GM04504 (cell line): ENCODE data around the gene THSD7A.

Source experiments
- DNase-seq: peaks from one replicate; pipeline ENCODE4 v3.0.0-alpha.2; 2012; ENCODE audit warnings: low read depth

The THSD7A gene, protein sequence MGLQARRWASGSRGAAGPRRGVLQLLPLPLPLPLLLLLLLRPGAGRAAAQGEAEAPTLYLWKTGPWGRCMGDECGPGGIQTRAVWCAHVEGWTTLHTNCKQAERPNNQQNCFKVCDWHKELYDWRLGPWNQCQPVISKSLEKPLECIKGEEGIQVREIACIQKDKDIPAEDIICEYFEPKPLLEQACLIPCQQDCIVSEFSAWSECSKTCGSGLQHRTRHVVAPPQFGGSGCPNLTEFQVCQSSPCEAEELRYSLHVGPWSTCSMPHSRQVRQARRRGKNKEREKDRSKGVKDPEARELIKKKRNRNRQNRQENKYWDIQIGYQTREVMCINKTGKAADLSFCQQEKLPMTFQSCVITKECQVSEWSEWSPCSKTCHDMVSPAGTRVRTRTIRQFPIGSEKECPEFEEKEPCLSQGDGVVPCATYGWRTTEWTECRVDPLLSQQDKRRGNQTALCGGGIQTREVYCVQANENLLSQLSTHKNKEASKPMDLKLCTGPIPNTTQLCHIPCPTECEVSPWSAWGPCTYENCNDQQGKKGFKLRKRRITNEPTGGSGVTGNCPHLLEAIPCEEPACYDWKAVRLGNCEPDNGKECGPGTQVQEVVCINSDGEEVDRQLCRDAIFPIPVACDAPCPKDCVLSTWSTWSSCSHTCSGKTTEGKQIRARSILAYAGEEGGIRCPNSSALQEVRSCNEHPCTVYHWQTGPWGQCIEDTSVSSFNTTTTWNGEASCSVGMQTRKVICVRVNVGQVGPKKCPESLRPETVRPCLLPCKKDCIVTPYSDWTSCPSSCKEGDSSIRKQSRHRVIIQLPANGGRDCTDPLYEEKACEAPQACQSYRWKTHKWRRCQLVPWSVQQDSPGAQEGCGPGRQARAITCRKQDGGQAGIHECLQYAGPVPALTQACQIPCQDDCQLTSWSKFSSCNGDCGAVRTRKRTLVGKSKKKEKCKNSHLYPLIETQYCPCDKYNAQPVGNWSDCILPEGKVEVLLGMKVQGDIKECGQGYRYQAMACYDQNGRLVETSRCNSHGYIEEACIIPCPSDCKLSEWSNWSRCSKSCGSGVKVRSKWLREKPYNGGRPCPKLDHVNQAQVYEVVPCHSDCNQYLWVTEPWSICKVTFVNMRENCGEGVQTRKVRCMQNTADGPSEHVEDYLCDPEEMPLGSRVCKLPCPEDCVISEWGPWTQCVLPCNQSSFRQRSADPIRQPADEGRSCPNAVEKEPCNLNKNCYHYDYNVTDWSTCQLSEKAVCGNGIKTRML (N-terminal part only)

DNA sequence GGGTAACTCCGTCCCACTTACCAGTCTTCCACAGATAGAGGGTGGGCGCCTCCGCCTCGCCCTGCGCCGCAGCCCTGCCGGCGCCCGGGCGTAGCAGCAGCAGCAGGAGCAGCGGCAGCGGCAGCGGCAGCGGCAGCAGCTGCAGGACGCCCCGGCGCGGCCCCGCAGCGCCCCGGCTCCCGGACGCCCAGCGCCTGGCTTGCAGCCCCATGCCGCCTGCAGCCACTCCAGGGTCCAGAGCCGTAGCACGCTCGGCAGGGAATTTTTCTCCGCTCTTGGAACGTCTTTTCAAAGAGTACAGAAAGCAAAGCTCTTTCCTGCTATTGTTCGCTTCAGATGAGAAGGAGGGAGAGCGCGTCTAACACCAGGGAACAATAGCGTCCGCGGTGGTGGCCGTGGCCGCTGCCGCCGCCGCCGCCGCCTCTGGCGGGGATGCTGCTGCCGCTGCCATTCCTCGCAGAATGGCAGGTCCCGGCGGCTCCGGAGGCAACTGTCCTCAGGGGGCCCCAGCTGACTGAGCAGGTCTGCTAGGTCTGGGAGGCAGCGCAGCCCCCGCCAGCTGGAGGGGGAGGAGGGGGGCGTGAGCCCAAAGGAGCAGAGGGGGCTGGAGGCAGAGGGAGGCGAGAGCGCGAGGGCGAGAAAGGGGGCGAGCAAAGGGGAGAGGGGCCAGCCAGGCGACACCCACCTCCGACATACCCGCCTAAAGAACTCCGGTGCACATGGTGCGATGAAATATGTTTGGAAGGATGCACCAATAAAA, at the start of gene THSD7A:
THSD7A (minus strand) TSS at position 463 of the 760 bp plus-strand sequence; CDS start at position 211, 252 bp downstream.
- no peak for DNase-seq

- DNase-seq = no peak
These were observed 49.7 kb upstream of the THSD7A start for GRCh38 chr7:11881680-11882079.

DNA sequence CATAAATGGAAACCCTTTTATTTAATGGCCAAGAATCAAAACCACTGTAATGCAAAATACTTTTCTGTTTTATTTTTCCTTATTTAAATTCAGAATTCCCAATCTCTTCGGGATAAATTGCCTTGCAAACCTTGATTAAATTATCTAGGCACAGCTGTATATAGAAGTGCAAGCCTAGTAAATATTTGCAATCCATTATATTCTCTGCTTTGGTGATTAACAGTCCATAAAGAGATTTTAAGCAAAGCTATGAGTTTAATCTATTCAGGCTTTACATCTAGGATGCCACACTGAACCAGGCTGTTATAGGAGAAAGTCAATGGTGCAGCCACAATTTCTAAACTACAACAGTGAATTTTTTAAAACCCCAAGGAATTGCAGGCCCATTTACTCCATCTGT, 43.6 kb upstream of the THSD7A start:
- no peak for DNase-seq

- no peak for DNase-seq
These were observed 33.7 kb upstream of the THSD7A start for GRCh38 chr7:11865671-11866070.

- DNase-seq = no peak
These were observed 26.8 kb upstream of the THSD7A start for GRCh38 chr7:11858622-11859302.

DNA sequence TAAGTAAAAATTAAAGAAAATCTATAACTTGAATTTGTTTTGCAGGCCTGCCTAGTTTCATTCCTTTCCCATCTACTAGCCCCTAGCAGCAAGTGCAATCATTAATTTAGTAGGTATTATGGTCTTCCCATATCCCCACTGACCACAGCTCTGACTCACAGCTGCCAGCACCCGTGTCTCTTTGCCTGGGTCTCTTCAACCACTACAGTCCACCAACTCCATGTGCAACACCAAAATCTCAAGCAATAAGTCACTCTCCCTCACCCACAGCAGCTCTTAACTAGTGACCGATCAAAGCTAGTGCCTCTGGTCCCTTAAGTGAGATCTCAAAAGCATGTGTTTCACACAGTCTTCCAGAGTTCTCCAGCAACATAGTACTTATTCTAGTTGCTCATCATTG, 26.0 kb upstream of the THSD7A start:
- no peak for DNase-seq

DNA sequence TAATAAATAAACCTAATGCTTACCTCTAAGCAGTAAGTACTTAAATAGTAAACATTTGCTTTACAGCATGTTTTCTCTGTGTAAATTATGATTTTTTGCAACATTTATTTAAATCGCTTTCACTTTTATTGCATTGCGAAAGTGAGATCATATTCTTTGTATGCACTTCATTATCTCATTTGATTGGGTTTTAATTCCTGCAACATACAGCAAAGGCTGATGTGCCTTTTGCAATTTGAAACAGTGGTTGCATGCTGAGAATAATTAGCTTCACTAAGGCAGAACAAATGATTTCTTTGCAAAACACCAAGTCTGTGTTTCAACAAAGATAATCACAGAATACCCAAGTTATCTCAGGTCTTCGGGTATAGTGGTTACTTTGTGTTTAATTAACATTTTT, 16.3 kb upstream of the THSD7A start:
- DNase-seq = no peak

- no peak for DNase-seq
These were observed 15.3 kb upstream of the THSD7A start for GRCh38 chr7:11847336-11847735.

GRCh38 chr7:11846361-11846955, 14.5 kb upstream of the THSD7A start:
- DNase-seq = no peak

DNA sequence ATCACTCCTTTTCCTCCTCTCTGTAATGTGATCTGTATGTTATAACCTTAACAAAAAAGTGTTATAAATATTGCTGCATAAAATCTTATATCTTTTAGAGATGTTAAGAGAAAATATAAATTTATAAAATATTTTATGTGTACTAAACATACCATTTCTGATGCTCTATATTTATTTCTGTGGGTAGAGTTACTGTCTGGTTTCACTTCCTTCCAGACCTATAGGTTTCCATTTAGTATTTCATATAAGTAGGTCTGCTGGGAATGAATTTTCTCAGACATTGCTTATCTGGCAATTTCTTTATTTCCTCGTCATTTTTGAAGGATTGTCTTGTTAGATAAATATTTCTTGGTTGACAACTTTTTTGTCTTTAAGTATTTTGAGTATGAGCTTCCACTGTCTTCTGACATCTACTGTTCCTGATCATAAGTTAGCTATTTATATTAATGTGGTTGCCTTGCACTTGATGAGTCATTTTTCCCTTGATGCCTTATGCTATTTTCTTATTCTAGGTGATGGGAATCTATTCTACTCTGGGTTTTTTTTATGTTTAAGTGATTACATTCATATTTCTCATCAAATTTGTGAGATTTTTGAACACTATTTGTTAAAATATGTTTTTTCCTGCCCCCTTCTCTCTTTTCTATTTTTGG, 11.2 kb upstream of the THSD7A start:
- DNase-seq = no peak

- no peak for DNase-seq
These were observed 9.7 kb upstream of the THSD7A start for GRCh38 chr7:11841657-11842056.

GRCh38 chr7:11835260-11835659, 3.3 kb upstream of the THSD7A start:
- DNase-seq = no peak

DNA sequence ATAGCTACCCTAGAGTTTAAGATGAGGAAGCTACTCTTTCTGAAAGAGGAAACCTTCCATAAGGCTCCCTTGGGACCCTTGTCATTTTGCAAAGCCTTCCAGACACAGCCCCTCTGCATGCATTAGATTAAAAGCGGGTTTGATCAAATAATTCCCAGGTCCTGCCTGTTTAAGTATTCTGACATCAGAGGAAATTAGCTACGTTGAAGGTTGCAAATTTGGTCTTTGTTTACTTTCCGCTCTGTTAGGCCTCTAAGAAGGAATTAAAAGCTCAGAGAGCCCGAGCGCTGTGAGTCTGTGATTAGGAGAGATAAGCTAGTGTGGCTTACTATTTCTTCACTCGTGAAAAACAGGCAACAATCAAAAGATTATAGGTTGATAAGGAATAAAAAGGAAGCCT, 1.4 kb upstream of the THSD7A start:
- no peak for DNase-seq

DNA sequence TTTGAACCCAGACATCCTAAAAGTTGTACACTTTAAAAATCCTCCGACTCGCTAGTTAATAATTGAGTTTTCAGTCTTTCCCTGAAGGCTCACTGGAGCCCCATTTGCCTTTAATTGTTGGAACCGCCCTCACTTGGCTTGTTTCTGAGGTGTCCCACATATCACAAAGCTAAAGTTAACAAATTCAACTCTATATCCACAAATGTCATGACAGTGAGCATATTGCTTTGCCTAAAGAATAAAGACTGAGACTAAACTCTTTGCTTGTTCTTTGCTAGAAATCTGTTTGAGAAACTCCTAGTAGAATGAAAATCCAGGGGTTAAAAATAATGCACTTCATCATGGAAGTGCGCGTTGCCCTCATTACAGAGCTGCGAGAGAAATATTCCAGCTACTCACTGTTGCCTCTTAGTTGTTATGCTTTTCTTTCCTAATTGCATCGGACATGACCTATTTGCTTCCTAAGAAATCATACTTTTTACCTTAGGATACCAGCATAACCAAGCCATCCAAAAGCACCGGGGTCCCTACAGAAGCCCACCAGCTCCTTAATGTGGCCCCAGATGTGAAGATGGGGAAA, 752 bp downstream of the THSD7A start:
- DNase-seq = no peak

GRCh38 chr7:11830582-11831155, 1.3 kb downstream of the THSD7A start:
- DNase-seq = no peak

- DNase-seq = no peak
These were observed 2.0 kb downstream of the THSD7A start for GRCh38 chr7:11829954-11830353.

GRCh38 chr7:11819947-11820346, 12.1 kb downstream of the THSD7A start:
- no peak for DNase-seq

GRCh38 chr7:11819271-11819670, 12.7 kb downstream of the THSD7A start:
- DNase-seq = no peak

DNA sequence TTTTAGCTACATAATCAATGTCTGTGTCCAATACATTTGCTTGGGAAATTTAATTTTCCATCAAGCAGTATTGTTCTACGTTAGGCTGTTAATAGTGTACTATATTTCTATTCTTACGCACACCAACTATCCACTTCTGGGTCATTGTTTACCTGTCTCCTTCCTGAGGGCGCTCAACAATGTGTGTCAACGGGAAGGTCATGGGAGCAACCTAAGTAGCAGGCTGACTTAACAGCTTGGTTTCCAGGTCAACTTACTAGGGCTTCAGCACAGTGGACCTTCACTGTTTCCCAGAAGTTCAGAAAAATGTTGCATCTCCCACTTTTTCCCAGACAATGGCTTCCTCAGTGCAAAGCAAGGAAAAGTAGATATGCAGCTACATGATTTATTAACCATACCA, 13.7 kb downstream of the THSD7A start:
- no peak for DNase-seq
